Measurements from ENCODE around the gene ZNF436.
A peak's percentile ranks its signal among the peaks of the same experiment; 100 is the strongest.

DNA sequence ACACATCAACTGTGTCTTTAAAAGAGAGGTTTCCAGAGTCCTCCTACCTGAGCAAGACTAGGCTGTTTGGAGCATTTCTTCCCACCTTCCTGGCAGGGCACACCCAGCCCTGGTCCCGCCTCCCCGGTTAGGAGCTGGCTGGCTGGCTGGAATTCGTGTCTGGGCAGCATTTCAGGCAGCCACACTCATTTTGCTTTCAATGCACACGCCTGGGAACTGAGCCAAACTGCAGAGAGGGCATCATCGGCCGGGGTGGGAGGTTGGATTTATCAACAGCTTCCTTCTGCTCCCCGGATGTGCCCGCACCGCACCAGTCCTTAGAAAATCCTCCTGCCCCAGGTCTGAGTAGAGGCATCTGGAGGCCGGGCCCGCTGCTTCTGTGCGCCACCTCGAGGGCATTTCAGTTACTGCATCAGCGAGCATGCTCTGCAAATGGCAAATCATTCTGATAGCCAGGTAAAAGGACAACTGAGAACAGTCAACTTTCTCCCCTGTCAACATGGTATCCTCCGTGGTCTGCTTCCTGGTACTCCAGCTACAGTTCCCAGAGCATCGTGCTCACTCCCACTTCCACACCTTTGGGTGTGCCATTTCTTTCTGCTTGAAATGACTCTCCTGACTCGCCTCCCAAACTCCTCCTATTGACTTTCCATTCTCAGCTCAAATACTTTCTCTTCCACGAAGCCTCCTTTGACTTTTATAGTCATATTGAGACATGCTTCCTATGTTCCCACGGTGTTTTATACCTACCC, 34.3 kb upstream of the ZNF436 start:
- TF ChIP-seq POLR2AphosphoS5 (IDR thresholded peaks at IDR 0.05) (peak in 2 of 3 donors; percentile 48 to 51), POLR2A (IDR thresholded peaks at IDR 0.05) (no peak)

Measured in transverse colon (tissue), 3 donors.